Mesenchymal stem cell (in vitro differentiated cells and primary cell): ENCODE results near the gene FBXO34.

Source experiments
- DNase-seq: peaks from one replicate; pipeline ENCODE4 v3.0.0-alpha.2; 2013
- H2AFZ ChIP-seq: one replicate; pipeline ENCODE4 v1.6.1; 2013; ENCODE audit warnings: low read depth, mild to moderate bottlenecking, control low read depth, inconsistent platforms, low read length, moderate library complexity
- H2AK5ac ChIP-seq: 2 replicates; pipeline ENCODE4 v1.6.1; 2013; ENCODE audit warnings: low read length, moderate library complexity, mild to moderate bottlenecking, inconsistent platforms; ENCODE audit not compliant: severe bottlenecking
- H2BK120ac ChIP-seq: one replicate; pipeline ENCODE4 v1.6.1; 2013; ENCODE audit warnings: low read depth, mild to moderate bottlenecking, inconsistent platforms, low read length, moderate library complexity
- H2BK12ac ChIP-seq, 2 experiments: one replicate each; pipeline ENCODE4 v1.6.1; 2013; ENCODE audit warnings: inconsistent platforms in 2 of 2, low read length in 2 of 2, mild to moderate bottlenecking in 2 of 2, moderate library complexity in 2 of 2, control low read depth in 1 of 2
- H2BK15ac ChIP-seq: one replicate; pipeline ENCODE4 v1.6.1; 2013; ENCODE audit warnings: mild to moderate bottlenecking, low read depth, inconsistent platforms; ENCODE audit not compliant: poor library complexity, severe bottlenecking
- H2BK5ac ChIP-seq: 2 replicates; pipeline ENCODE4 v1.6.1; 2013; ENCODE audit warnings: low read depth, mild to moderate bottlenecking, low read length, control low read depth, inconsistent platforms; ENCODE audit not compliant: poor library complexity, severe bottlenecking
- H3K14ac ChIP-seq, 2 experiments: one replicate each; pipeline ENCODE4 v1.6.1; 2013; ENCODE audit warnings: inconsistent platforms in 2 of 2, low read length in 2 of 2, control low read depth in 1 of 2, mild to moderate bottlenecking in 1 of 2, moderate library complexity in 1 of 2
- H3K18ac ChIP-seq, 2 experiments: one replicate each; pipeline ENCODE4 v1.6.1; 2013; ENCODE audit warnings: inconsistent platforms in 2 of 2, low read length in 2 of 2, control low read depth in 1 of 2, low read depth in 1 of 2, mild to moderate bottlenecking in 1 of 2
- H3K23ac ChIP-seq, 2 experiments: one replicate each; pipeline ENCODE4 v1.6.1; 2013; ENCODE audit warnings: inconsistent platforms in 2 of 2, low read length in 2 of 2, mild to moderate bottlenecking in 2 of 2, moderate library complexity in 2 of 2, control low read depth in 1 of 2
- H3K27ac ChIP-seq: 2 replicates; pipeline ENCODE4 v1.5.1; 2013; ENCODE audit warnings: mild to moderate bottlenecking, moderate library complexity, low read length, control low read depth, inconsistent platforms; ENCODE audit not compliant: poor library complexity, severe bottlenecking
- H3K27me3 ChIP-seq, 2 experiments: 2 replicates each; pipeline versions ENCODE4 v1.6.1 to v1.7.0; 2013; ENCODE audit warnings: low read length in 2 of 2, mild to moderate bottlenecking in 2 of 2, moderate library complexity in 2 of 2, control low read depth in 1 of 2, inconsistent platforms in 1 of 2; ENCODE audit not compliant: control insufficient read depth in 1 of 2, insufficient read depth in 1 of 2
- H3K36me3 ChIP-seq, 2 experiments: 2 replicates each; pipeline versions ENCODE4 v1.6.1 to v1.7.0; 2013; ENCODE audit warnings: low read length in 2 of 2, control low read depth in 1 of 2, inconsistent platforms in 1 of 2, low read depth in 1 of 2, mild to moderate bottlenecking in 1 of 2; ENCODE audit not compliant: insufficient read depth in 2 of 2, control insufficient read depth in 1 of 2
- H3K4ac ChIP-seq, 2 experiments: one replicate each; pipeline ENCODE4 v1.6.1; 2013; ENCODE audit warnings: inconsistent platforms in 2 of 2, low read length in 2 of 2, mild to moderate bottlenecking in 2 of 2, moderate library complexity in 2 of 2, control low read depth in 1 of 2, low read depth in 1 of 2
- H3K4me1 ChIP-seq: 2 replicates; pipeline ENCODE4 v1.6.1; 2013; ENCODE audit warnings: low read depth, low read length, control low read depth; ENCODE audit not compliant: control insufficient read depth, insufficient read depth
- H3K4me2 ChIP-seq: 2 replicates; pipeline ENCODE4 v1.6.1; 2013; ENCODE audit warnings: low read length, mild to moderate bottlenecking, inconsistent platforms; ENCODE audit not compliant: poor library complexity, severe bottlenecking
- H3K4me3 ChIP-seq, 2 experiments: 2 replicates each; pipeline versions ENCODE4 v1.5.1 to v1.7.0; 2013; ENCODE audit warnings: low read length in 2 of 2, mild to moderate bottlenecking in 2 of 2, control low read depth in 1 of 2, low read depth in 1 of 2; ENCODE audit not compliant: insufficient read depth in 1 of 2
- H3K79me1 ChIP-seq: replicated peaks from 2 replicates; pipeline ENCODE4 v1.6.1; 2013; ENCODE audit warnings: mild to moderate bottlenecking, control low read depth, low read length, inconsistent platforms; ENCODE audit not compliant: poor library complexity, severe bottlenecking
- H3K9ac ChIP-seq: 2 replicates; pipeline ENCODE4 v1.7.0; 2013; ENCODE audit warnings: mild to moderate bottlenecking, low read length, moderate library complexity
- H3K9me3 ChIP-seq: 2 replicates; pipeline ENCODE4 v1.7.0; 2013; ENCODE audit warnings: mild to moderate bottlenecking, low read length; ENCODE audit not compliant: control insufficient read depth
- H4K8ac ChIP-seq: one replicate; pipeline ENCODE4 v1.6.1; 2013; ENCODE audit warnings: inconsistent platforms, mild to moderate bottlenecking, low read length, moderate library complexity
- H4K91ac ChIP-seq: one replicate; pipeline ENCODE4 v1.6.1; 2013; ENCODE audit warnings: mild to moderate bottlenecking, low read length, inconsistent platforms
- WGBS: methylation state at CpG from one replicate; pipeline ENCODE4 v1.1.7; 2013; ENCODE audit warnings: mixed read lengths; 5-methylcytosine and 5-hydroxymethylcytosine counted together

The FBXO34 gene

DNA sequence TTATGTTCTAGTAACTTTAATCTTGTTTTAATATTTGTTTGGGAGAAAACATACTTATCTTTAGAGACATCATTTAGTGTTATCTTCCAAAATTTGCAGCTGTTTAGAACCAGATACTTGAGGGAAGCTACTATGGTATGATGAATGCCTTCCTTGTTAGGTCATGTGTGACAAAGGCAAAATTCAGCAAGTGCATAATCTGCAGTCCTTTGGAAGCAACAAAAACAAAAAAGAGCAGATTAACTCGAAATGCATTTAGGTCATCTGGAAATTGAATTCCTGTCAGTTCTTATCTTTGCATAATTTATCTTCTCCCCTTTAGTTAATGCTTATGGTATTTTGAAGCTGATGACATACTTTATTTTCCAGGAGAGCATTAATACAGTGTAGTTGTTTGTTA lies 3.5 kb downstream of the FBXO34 start:
- Histone ChIP-seq H3K4me2 (no peak overlapping the region), H3K36me3 (peaks cover 0 to 4% of the 10 kb centered on the region in 2 experiments), H3K27ac (peak overlapping the region; percentile 32), H2AK5ac (no peak overlapping the region), H2AFZ (no peak overlapping the region), H3K23ac (no peak overlapping the region), H3K4me1 (peaks cover 4% of the 10 kb centered on the region), H3K18ac (no peak overlapping the region), H2BK15ac (no peak overlapping the region), H4K8ac (no peak overlapping the region), H3K4ac (no peak overlapping the region), H3K79me1 (peaks cover 6% of the 10 kb centered on the region), H3K14ac (no peak overlapping the region), H3K4me3 (no peak overlapping the region), H3K27me3 (no peaks in the 10 kb centered on the region), H2BK12ac (no peak overlapping the region), H2BK120ac (no peak overlapping the region), H3K9ac (no peak overlapping the region), H4K91ac (no peak overlapping the region), H2BK5ac (no peak overlapping the region), H3K9me3 (no peaks in the 10 kb centered on the region)
- no CpG with 5 or more reads among the region's 1 CpG for WGBS
- DNase-seq, result peak; percentile 58

DNA sequence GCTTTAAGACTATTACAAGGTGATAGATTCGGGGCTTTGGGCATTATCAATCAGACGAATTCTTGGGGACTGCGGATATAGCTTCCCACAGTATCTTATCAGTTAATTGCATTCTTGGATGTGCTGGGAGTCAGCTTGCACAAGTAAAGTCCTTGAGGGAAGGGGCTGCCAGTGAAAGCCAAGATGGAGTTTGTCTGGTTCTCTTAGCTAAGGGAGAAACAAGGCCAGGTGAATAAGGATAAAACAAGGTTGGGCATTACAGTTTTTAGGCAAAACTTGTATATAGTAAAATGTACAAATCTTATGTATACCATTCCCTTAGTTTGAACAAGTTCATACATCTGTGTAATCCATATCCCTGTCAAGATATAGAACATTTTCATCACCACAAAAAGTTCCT lies 5.5 kb downstream of the FBXO34 start:
- Histone ChIP-seq H3K9ac (no peak overlapping the region), H3K4me2 (no peak overlapping the region), H4K8ac (no peak overlapping the region), H2BK120ac (no peak overlapping the region), H2BK15ac (no peak overlapping the region), H3K4me1 (peaks cover 4% of the 10 kb centered on the region), H3K4me3 (no peak overlapping the region), H3K18ac (no peak overlapping the region), H3K14ac (no peak overlapping the region), H3K27ac (no peak overlapping the region), H3K9me3 (no peaks in the 10 kb centered on the region), H4K91ac (no peak overlapping the region), H3K79me1 (peaks cover 6% of the 10 kb centered on the region), H3K36me3 (peaks cover 0 to 2% of the 10 kb centered on the region in 2 experiments), H2AK5ac (no peak overlapping the region), H3K23ac (no peak overlapping the region), H2BK5ac (no peak overlapping the region), H3K4ac (no peak overlapping the region), H2AFZ (no peak overlapping the region), H2BK12ac (no peak overlapping the region), H3K27me3 (no peaks in the 10 kb centered on the region)
- 50% methylated on average over 3 of the region's 3 CpGs for WGBS
- DNase-seq, result no peak

DNA sequence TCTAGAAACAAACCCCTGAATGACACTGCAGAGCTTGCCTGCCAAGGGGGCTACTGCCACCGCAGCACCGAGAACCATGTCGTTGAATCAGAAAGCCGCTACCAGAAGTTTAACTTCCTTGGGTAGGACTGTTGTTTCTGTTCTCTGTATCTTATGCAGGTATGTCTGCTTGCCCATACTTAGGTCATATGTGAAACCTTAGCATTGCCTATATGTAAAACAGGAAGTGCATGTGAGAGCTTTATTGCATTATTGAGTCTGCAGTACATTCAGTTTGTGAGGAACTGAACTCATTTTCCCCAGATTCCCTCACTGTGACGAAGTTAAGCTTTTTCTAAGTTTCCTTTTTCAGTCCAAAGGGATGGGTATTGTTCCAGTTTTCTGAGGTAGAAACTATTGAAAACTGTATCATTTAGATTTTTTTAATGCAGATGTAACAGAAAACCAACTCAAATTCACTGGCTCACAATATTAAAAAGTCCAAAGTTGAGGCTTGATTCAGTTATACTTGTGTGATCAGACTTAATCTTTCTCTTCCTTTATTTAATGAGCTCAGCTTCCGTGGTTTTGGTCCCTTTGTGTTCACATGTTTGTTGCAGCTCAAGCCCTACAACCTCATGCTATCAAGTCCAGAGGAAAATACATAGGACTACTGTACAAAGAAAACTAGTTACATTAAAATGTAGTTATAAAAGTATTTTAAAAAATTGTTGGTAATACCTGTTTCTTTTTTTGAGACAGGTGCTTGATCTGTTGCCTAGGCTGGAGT lies 6.9 kb downstream of the FBXO34 start:
- WGBS, result 94% methylated on average over 5 of the region's 6 CpGs

DNA sequence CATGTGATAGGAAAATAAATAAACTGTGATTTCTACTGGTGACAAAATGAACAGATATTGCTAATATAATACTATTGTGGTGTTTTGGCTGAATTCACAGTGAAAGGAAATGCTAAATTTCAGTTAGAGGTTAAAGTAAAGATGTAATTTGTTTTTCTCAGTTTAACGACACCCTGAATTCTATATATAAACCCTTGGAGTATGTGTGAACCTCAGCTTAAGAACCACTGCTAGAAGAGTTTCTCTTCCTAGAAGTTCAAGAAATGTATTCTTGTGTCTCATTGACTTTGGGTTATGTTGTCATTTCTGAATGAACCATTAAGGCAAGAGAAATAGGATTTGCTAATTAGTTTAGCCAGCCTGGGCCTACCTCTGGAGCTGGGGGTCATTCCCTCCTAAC lies 8.2 kb downstream of the FBXO34 start:
- no peak overlapping the region for H2BK15ac ChIP-seq
- no peak overlapping the region for H2BK5ac ChIP-seq
- H3K23ac ChIP-seq, result no peak overlapping the region
- H3K9ac ChIP-seq, result no peak overlapping the region
- DNase-seq, result no peak
- no peak overlapping the region for H2AFZ ChIP-seq
- H3K14ac ChIP-seq, result no peak overlapping the region
- H3K18ac ChIP-seq, result no peak overlapping the region
- H2BK12ac ChIP-seq, result no peak overlapping the region
- no peak overlapping the region for H2BK120ac ChIP-seq
- H4K8ac ChIP-seq, result no peak overlapping the region
- WGBS, result 100% methylated on average over 1 of the region's 1 CpG
- H3K9me3 ChIP-seq, result no peaks in the 10 kb centered on the region
- no peak overlapping the region for H3K4ac ChIP-seq
- peaks cover 7% of the 10 kb centered on the region for H3K79me1 ChIP-seq
- no peak overlapping the region for H4K91ac ChIP-seq
- no peak overlapping the region for H3K4me3 ChIP-seq
- no peaks in the 10 kb centered on the region for H3K27me3 ChIP-seq
- no peak overlapping the region for H3K27ac ChIP-seq
- no peak overlapping the region for H2AK5ac ChIP-seq
- no peak overlapping the region for H3K4me2 ChIP-seq
- peaks cover 1% of the 10 kb centered on the region for H3K4me1 ChIP-seq
- H3K36me3 ChIP-seq, result no peaks in the 10 kb centered on the region

More for the DNA sequence above, 6.9 kb downstream of the FBXO34 start:
- no peak overlapping the region for H4K8ac ChIP-seq
- H3K27ac ChIP-seq, result no peak overlapping the region
- no peak overlapping the region for H3K14ac ChIP-seq
- no peak overlapping the region for H2BK5ac ChIP-seq
- H3K4me1 ChIP-seq, result peaks cover 4% of the 10 kb centered on the region
- H3K23ac ChIP-seq, result no peak overlapping the region
- no peak overlapping the region for H2BK120ac ChIP-seq
- H2BK15ac ChIP-seq, result no peak overlapping the region
- H2AFZ ChIP-seq, result no peak overlapping the region
- H4K91ac ChIP-seq, result no peak overlapping the region
- peak; percentile 6 for DNase-seq
- H3K36me3 ChIP-seq, result no peaks in the 10 kb centered on the region
- no peak overlapping the region for H3K4ac ChIP-seq
- no peak overlapping the region for H3K18ac ChIP-seq
- peaks cover 6% of the 10 kb centered on the region for H3K79me1 ChIP-seq
- H3K4me3 ChIP-seq, result no peak overlapping the region
- H2AK5ac ChIP-seq, result no peak overlapping the region
- H3K4me2 ChIP-seq, result no peak overlapping the region
- no peak overlapping the region for H2BK12ac ChIP-seq
- no peaks in the 10 kb centered on the region for H3K27me3 ChIP-seq
- H3K9me3 ChIP-seq, result no peaks in the 10 kb centered on the region
- H3K9ac ChIP-seq, result no peak overlapping the region
